VCaP (cell line): Measurements from ENCODE around the gene LCNL1.
A peak's percentile ranks its signal among the peaks of the same experiment; 100 is the strongest.

Experiments used
- H3K27ac ChIP-seq: fragments of 450-650 bp; 2 replicates; pipeline ENCODE4 v1.5.1; 2017
- CTCF ChIP-seq: fragments of 450-650 bp; conservative IDR thresholded peaks from 2 replicates; pipeline ENCODE4 v1.5.1; 2017; ENCODE audit warnings: mild to moderate bottlenecking, moderate library complexity

The LCNL1 gene

DNA sequence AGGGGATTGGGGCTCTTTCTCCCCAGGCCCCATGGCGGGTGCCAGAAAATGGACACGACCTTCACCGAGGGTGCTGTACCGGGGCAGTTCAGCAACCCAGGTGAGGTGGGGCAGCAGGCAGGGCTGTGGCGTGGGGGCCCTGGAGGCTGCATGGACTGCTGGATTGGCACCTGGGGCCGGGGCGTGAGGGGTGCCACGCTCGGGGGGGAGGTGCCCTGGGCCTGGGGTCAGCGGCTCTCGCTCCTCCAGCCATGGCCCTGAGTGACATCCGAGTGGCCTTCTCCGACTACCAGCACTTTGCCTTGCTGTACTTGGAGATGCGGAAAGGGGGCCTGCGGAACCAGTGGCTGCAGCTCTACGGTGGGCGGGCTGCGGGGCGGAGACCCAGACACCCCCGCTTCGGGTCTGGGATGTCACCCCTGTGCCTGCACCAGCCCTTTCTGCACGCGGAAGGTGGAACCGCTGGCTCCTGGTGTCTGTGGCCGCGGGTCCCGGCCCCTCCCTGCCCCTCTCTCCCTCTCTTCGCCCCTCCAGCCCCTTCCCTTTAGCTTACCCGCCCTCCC is 1.8 kb downstream of the LCNL1 start:
- no peak overlapping the region for H3K27ac ChIP-seq
- TF ChIP-seq CTCF: no peak

DNA sequence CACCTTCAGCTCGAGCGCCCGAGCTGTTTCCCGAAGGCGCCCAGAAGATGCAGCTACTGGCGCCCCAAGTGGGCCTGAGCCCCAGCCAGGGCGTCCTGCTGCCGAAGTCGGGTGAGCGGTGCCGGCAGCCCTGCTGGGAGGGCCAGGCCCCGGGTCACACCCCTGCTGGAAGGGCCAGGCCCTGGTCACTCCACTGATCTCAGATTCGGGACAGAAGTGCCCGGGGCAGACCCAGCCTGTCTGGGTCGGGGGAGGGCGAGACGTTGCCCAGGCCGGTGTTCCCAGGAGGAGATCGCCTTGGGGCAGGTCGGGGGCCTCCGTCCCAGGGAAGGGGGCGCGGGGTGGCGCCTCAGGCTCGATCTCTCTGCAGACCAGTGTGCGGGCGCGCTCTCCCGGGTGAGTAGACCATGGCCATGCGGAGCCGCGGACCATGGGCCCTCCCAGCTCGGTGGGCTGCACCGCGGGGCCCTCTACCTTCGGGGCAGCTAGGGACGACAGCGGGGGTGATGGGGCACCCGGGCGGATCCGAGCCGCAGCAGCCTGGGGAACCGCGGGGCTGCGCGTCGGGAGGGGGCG is 2.3 kb downstream of the LCNL1 start:
- no peak for TF ChIP-seq CTCF
- H3K27ac ChIP-seq: no peak overlapping the region

DNA sequence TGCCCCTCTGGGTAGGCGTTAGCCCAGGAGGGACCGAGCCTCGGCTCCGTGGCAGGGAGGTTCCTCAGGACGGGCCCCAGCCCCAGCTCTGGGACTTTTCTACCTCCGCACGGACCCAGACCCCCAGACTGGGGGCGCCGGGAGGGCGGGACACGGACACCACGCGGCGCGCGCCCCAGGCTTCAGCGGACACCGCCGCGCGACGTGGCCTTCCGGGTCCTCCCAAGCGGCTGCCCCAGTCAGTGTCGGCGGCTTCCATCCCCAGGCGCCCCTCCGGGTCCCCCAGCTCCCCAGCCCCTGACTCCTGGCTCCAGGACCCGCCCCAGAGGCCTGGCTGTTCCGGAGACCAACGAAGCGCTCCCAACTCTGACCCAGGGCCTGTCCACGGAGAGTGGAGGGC is 3.1 kb downstream of the LCNL1 start:
- H3K27ac ChIP-seq: no peak overlapping the region
- TF ChIP-seq CTCF: no peak

DNA sequence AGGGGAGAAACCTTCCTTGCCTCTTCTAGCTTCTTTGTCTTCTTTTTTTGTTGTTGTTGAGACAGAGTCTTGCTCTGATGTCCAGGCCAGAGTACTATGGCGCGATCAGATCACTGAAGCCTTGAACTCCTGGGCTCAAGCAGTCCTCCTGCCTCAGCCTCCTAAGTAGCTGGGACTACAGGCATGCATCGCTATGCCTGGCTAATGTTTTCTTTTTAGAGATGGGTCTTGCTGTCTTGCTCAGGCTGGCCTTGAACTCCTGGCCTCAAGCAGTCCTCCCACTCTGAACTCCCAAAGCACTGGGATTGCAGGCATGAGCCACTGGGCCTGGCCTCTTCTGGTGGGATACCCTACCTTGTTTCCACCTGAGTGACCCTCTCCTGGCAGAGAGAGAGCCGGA is 6.1 kb downstream of the LCNL1 start:
- H3K27ac ChIP-seq: peak overlapping the region; percentile 48
- no peak for TF ChIP-seq CTCF

- no peak for TF ChIP-seq CTCF
- H3K27ac ChIP-seq: no peak overlapping the region; the same call in 1 of the 2 replicates
These were observed 7.6 kb downstream of the LCNL1 start for GRCh38 chr9:136990242-136990911.

GRCh38 chr9:136991993-136992818 is 9.4 kb downstream of the LCNL1 start, which contains the start of gene PAXX:
PAXX (plus strand) TSS chr9:136992422; CDS start chr9:136992444, 22 bp downstream.
- peak within 1 kb of the TSS; percentile 89 for H3K27ac ChIP-seq
- no peak for TF ChIP-seq CTCF

GRCh38 chr9:136992819-136993369 is 10.1 kb downstream of the LCNL1 start:
- no peak for TF ChIP-seq CTCF
- peak overlapping the region; percentile 89 for H3K27ac ChIP-seq
